ENCODE data around the gene GRK5.

Gene GRK5

GRCh38 chr10:119367841-119368549 lies 160.6 kb downstream of the GRK5 start:
- DNase-seq: no peak

DNA sequence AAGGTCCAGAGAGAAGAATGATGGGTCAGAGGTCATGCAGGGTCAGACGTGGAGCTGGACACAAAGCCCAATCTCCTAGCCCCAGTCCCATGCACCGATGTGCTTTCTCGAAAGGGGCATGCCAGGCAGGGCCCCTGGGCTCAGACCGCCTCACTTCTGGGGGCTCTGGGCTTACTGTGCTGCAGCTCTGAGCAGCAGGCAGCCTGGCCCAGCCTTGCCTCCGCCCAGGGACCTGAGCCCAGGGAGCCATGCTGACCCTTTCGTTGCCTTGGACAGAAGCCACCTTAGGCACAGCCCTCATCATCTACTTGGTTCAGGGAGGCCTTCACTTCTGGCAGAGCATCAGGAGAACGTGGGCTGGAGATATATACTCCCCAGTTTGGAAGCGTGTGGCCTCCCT lies 161.2 kb downstream of the GRK5 start:
- no peak for DNase-seq

DNA sequence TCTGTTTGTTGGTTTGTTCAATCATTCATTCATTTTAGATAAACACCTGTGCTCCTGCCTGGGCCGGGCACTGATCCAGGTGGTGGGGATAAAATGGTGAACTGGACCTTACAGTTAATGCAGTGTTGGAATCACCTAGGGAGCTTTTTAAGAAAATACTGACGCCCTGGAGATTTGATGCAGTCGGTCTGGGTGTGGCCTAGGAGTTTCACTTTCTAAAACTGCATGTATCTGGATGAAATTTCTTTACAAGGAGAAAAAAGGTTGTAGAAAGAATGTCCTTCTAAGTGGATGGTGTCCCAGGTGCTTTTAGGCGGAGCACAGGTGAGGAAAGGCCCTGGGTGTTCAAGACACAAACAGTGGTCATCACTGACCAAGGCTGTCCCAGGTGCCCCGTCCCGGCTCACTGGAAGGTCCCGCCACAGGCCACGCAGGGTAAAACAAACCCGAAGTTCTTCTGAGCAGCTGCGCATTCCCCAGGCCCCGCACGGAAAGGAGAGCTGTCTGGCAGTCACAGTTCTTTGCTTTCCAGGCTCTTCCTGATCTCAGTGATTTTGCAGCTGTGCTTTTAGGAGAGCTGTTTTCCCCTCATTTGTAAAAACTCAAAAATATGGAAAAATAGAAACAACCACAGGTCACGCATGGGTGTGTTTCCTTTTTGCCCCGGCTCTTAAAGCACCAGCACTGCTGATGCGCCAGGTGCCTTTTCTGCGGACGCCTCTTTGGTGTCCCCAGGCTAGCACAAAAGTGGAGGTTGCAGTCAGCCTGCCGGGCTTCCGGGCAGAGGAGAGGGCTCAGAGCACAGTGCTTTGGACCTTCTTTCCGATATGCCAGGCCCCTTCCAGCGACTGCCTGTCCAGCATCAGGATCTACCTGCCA lies 161.9 kb downstream of the GRK5 start:
- no peak for DNase-seq

DNA sequence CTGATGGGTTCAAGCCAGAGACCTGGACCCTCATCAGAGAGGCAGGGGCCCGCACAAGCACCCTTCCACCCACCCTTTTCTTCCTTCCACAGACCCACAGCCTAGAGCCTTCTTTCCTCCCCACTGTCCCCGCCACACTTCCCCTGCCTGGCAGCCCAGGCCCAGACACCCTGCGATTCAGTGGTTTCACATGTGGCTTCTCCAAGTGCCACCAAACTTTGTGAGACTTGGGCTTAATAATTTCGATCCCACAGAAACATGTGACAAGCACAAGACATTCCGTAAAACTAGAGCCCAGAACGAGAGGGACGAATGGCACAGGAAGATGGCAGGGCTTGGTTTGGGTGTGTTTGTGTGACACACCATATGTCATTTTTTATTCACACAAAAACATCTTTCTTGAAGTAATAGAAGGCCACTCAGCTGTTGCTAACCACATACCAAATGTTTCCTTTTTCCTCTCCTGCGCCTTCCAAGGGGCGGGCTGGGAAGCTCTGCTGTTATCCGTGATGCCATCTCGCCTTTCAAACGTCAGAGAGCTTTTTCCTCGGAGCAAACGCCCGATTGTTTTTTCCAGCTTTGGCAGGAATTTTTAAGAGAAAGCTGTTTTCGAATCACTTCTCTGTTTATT lies 162.9 kb downstream of the GRK5 start:
- DNase-seq: no peak

- no peak for DNase-seq
Observed at GRCh38 chr10:119370972-119371703, 163.8 kb downstream of the GRK5 start.

- DNase-seq: no peak
Observed at GRCh38 chr10:119371704-119372663, 164.6 kb downstream of the GRK5 start.

- no peak for DNase-seq
Observed at GRCh38 chr10:119373294-119374102, 166.1 kb downstream of the GRK5 start.

DNA sequence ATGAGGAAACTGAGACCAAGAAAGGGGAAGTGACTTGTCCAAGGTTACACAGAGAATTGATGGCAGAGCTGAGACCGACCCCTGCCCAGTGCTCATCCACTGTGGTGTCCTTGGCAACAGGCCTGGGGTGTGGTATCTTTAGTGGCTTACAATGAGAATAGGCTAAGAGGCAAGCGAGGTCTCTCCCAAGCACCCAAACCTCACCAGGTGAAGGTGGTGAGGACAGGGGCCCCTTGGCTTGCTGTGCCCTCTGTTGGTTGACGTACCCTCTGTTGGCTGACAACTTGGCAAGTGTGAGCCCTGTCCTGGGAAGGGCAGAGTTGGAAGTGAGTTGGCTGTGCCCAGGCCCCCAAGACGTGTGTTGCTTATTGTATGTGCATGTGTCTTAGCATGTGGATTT lies 166.9 kb downstream of the GRK5 start:
- DNase-seq: no peak

DNA sequence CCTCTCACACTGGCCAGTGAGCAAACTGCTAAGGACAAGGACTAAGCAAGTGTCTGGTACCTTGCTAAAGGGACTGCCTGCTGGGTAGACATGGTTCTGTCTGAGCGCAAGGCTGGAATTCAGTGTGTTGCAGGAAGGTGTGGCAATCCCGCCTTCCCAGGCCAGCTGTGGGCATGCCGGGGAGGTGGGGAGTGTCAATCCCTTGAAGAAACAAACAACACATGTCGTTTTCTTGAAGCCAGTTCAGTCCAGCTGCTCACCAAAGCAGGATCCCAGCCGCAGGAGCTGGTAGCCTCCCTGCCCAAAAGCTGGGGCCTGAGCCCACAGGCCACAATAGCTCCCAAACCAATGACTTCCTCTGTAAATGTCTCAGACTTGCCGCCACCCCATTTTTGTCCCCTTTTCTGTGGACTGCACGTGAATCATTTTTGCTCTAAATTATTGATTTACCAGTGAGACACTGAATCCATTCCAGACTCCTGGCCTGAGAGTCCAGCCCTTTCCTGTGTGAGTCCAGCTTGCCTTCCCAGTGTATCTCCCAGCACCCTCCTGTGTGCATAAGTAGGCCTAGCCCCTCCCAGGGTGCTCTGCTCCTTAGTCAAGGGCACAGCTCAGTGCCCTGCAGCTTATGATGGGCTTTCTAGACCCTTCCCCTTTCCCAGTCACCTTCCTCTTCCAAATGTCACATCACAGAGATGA lies 168.4 kb downstream of the GRK5 start:
- no peak for DNase-seq

DNA sequence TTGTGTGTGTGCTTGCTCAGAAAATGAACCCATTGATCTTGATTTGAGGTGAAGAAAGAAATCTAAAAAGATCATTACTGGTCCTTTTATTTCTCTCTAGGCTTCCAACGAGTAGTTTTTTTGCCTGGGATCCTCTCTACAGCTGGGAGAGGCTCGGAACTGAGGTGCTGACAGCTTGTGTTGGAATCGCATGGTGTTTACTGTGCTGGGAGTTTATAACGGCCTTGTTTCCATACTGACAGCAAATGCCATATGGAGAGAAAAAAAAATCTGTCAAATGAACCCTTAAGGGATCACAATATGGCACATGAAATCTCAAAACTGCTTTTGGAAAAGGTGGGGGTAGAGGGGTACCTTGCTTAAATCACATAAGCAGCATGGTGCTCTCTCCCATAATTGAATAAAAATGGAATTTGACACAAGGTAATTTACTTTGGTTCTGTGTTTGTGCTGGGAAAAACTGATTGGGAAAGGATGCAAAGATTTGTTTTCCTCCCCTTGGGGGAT lies 170.1 kb downstream of the GRK5 start:
- no peak for DNase-seq

- no peak for DNase-seq
Observed at GRCh38 chr10:119377958-119378736, 170.8 kb downstream of the GRK5 start.

- DNase-seq: no peak
Observed at GRCh38 chr10:119378737-119379067, 171.3 kb downstream of the GRK5 start.

DNA sequence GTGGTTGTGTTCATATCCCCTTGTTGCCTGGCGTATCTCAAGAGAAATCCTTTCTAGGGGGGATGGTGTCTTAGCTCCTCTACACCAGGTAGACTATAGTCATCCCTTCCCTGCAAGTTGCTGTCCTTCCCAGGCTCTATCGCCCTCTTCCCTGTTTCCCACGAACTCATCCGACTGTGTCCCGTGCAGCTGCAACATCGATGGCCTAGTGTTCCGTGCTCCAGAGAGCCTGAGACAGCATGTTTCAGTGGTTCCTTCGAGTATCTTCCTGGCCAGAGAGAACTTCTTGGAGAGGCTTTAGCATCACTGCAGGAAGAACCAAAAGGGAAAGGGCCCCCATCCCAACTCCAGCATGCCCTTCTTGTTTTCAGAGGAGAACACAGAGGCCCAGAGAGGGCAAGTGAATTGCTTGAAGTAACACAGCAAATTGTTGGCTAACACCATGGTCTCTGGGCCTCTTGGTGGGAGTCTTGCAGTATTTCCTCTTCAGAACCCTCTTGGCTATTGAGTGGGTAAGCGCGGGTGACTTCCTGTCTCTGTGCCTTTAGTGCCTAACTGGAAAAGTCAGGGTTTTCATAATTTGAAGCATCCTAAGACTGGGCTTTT lies 172.2 kb downstream of the GRK5 start:
- no peak for DNase-seq

GRCh38 chr10:119383174-119383856 lies 175.9 kb downstream of the GRK5 start:
- DNase-seq: no peak

- DNase-seq: no peak
Observed at GRCh38 chr10:119384127-119384526, 176.8 kb downstream of the GRK5 start.

DNA sequence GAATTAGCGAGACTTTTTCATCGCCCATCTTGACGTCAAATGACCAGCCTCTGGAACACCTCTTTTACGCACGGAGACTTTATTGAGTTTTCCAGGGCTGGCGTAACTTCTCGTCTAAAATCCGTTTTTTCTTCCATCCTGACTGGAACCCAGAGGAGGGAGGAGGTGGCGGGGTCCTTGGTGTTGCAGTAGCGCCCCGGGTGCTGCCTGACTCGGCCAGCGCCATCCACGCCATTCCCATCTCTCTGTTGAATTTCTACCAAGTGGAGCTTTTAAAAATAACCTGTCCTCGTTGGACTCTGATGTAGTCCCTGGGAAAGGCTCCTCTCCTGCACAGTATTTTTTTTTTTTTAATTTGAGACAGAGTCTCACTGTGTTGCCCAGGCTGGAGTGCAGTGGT lies 179.3 kb downstream of the GRK5 start:
- DNase-seq: no peak

DNA sequence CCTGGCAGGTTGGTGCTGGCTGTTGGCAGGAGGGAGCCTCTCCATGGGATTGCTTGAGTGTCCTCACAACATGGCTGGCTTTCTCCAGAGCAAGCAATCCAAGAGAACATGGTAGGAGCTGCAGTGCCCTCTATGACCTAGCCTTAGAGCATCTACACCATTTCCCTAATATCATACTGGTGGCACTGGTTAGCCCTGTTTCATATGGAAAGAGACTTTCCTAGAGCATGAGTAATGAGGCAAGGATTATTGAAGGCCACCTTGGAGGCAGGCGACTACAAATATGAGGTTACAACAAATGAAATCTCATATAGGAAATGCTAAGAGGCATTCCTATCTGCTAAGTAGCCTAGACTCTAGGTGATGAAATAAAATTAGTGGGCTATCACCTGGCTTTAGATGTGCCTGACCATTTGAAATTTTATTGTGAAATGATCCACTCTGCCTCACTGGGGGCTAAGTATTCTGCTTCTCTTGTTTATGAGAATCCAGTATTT lies 181.5 kb downstream of the GRK5 start:
- DNase-seq: no peak
